Heart left ventricle (tissue), 13 donors: ENCODE data around the gene CRLF2.
"Not testable (repeated sequence)": the region's sequence is repeated elsewhere in the genome, so short reads cannot be mapped to it uniquely, and the experiment has no call there.

Source experiments
- CTCF ChIP-seq, 12 donors: fragments of 200-600 bp; sonication (generic) in 4 of 12; IDR thresholded peaks; one replicate each; pipeline versions ENCODE4 v1.5.0 to v1.8.0; 2018 to 2022; ENCODE audit warnings: antibody characterized with exemption in 12 of 12, mild to moderate bottlenecking in 5 of 12
- POLR2A ChIP-seq, 2 donors: fragments of 450-650 bp; IDR thresholded peaks; one replicate each; pipeline ENCODE4 v1.6.1; 2017; ENCODE audit warnings: antibody characterized with exemption in 2 of 2, mild to moderate bottlenecking in 2 of 2, moderate library complexity in 2 of 2
- donor health status: ischemic (EF 13 %, LVEDD 7.1; RV severe dilation, severe dysfunction).
- donor health status: DM: no; HTN: yes; CAD: no.
- donor health status: DM: no; HTN: no; CAD: no.
- donor health status: ischemic (EF 25% LVEDD 6.9; RV normal size, moderate dysfunction).
- donor health status: ischemic (EF 25% LVEDD 5.7; RV mildly dilated, moderate dysfunction).
- donor health status: ischemic (EF 35%, LVEDD 5.7; RV mildly dilated, moderate dysfunction).
- donor health status: nonischemic (EF 11% LVEDD 7.7; RV severe dilation, severe dysfunction).
- donor health status: DM: yes; HTN: yes; CAD: no.
- donor health status: PGD.
- donor health status: ischemic (EF 29% LVEDD 5.4; RV normal size, mild dysfunction).
- donor health status: nonischemic (EF 23%, LVEDD 6.1; RV moderate dilation, normal function).

DNA sequence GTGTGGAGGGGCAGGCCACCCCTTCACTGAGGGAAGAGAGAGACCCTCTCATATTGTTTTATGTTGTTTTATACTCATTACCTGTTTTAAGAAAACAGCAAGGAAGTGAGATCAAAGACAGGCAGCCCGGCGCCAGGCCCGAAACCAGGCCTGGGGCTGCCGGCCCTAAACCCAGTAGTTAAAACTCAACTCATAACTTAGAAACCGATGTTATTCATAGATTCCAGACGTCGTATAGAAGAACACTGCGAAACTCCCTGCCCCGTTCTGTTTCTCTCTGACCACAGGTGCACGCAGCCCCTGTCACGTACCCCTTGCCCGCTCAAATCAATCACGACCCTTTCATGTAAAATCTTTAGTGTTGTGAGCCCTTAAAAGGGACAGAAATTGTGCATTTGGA lies 40.5 kb downstream of the CRLF2 start:
- TF ChIP-seq CTCF, POLR2A (IDR thresholded peaks at IDR 0.05): not testable (repeated sequence)
